Mucosa of rectum (tissue), 2 donors: ENCODE results near the gene KXD1.
"Not testable (repeated sequence)": the region's sequence is repeated elsewhere in the genome, so short reads cannot be mapped to it uniquely, and the experiment has no call there.

Experiments
- H3K27ac ChIP-seq, 2 donors: one replicate each; pipeline ENCODE4 v1.7.0; 2013; ENCODE audit warnings: inconsistent platforms in 2 of 2, low read depth in 2 of 2, low read length in 2 of 2
- H3K27me3 ChIP-seq, 2 donors: one replicate each; pipeline ENCODE4 v1.7.0; 2013; ENCODE audit warnings: low read length in 2 of 2; ENCODE audit not compliant: control insufficient read depth in 2 of 2, insufficient read depth in 2 of 2
- H3K36me3 ChIP-seq, 2 donors: one replicate each; pipeline ENCODE4 v1.7.0; 2013; ENCODE audit warnings: low read length in 2 of 2; ENCODE audit not compliant: control insufficient read depth in 2 of 2, insufficient read depth in 2 of 2
- H3K4me1 ChIP-seq, 2 donors: one replicate each; pipeline ENCODE4 v1.7.0; 2013; ENCODE audit warnings: low read length in 2 of 2, mild to moderate bottlenecking in 1 of 2; ENCODE audit not compliant: control insufficient read depth in 2 of 2, insufficient read depth in 2 of 2
- H3K4me3 ChIP-seq, 2 donors: one replicate each; pipeline ENCODE4 v1.7.0; 2013; ENCODE audit warnings: low read length in 2 of 2
- H3K9ac ChIP-seq, 2 donors: one replicate each; pipeline ENCODE4 v1.7.0; 2013; ENCODE audit warnings: low read length in 2 of 2, low read depth in 1 of 2, mild to moderate bottlenecking in 1 of 2
- H3K9me3 ChIP-seq, 2 donors: one replicate each; pipeline ENCODE4 v1.7.0; 2013; ENCODE audit warnings: low read length in 2 of 2; ENCODE audit not compliant: control insufficient read depth in 2 of 2
- donor health status: healthy.
- donor health status: Normal muscosa, but diverticular disease.

The KXD1 gene

GRCh38 chr19:18590273-18591272 is 32.9 kb downstream of the KXD1 start:
- no peak overlapping the region for H3K9ac ChIP-seq
- H3K27ac ChIP-seq = no peak overlapping the region
- no peaks in the 10 kb centered on the region for H3K9me3 ChIP-seq
- peaks cover 5 to 6% of the 10 kb centered on the region in 2 donors for H3K36me3 ChIP-seq
- peaks cover 0 to 3% of the 10 kb centered on the region in 2 donors for H3K27me3 ChIP-seq
- H3K4me3 ChIP-seq = peak overlapping the region in 1 of 2 donors; percentile 79
- peaks cover 26 to 30% of the 10 kb centered on the region in 2 donors for H3K4me1 ChIP-seq

- H3K36me3 ChIP-seq = peaks cover 5 to 6% of the 10 kb centered on the region in 2 donors
Measured at GRCh38 chr19:18591735-18592385, 34.2 kb downstream of the KXD1 start.

DNA sequence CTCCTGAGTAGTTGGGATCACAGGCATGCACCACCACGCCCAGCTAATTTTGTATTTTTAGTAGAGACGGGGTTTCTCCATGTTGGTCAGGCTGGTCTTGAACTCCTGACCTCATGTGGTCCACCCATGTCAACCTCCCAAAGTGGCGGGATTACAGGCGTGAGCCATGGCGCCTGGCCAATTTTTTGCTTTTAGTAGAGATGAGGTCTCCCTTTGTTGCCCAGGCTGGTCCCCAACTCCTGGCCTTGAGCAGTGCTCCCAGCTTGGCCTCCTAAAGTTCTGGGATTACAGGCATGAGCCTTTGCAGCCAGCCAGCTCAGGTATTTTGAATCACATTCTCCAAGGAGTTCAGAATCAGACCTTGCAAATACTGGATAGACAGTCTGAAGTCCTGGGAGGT is 35.1 kb downstream of the KXD1 start:
- H3K36me3 ChIP-seq, H3K9me3 ChIP-seq, H3K4me3 ChIP-seq, H3K27ac ChIP-seq, H3K27me3 ChIP-seq, H3K9ac ChIP-seq: not testable (repeated sequence)
- peaks cover 26 to 30% of the 10 kb centered on the region in 2 donors for H3K4me1 ChIP-seq

More at GRCh38 chr19:18591735-18592385, 34.2 kb downstream of the KXD1 start:
- peaks cover under 1 to 9% of the 10 kb centered on the region in 2 donors for H3K27me3 ChIP-seq
- H3K9me3 ChIP-seq = no peaks in the 10 kb centered on the region
- H3K27ac ChIP-seq = no peak overlapping the region
- no peak overlapping the region for H3K9ac ChIP-seq
- H3K4me1 ChIP-seq = peaks cover 26 to 30% of the 10 kb centered on the region in 2 donors
- H3K4me3 ChIP-seq = no peak overlapping the region

DNA sequence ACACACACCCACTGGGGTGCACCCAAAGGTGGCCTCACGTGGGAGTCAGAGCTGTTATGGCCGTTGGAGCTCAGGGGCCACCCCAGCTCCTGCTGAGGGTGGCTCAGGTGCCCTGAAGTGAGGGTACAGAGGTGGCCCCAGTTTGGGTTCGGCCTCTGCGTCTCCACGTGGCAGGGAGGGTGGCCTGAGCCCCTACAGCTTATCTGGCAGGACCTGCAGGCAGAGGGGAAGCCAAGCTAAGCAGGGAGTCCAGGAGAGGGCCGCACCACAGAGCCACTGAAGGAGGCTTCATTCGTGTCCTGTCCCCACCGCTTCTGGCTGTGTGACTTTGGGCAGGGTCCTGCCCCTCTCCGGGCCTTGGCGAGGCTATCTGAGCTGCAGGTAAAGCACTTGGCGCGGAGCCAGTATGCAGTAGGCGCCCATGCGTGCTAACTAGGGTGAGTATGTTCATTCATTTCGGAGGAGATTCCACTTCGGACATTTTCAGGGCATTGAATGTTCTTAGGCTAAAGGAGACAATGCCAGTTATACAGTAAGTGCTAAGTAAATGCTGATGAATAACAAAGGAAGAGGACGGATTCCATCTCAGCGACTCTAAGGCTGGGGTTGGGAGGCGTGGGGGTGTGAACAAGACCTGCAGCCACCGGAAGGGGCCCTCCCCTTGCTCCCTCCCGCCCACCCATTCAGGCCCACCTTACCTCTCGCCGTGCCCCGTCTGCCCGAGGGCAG is 35.9 kb downstream of the KXD1 start:
- Histone ChIP-seq H3K4me3 (no peak overlapping the region), H3K4me1 (peaks cover 19 to 22% of the 10 kb centered on the region in 2 donors)

GRCh38 chr19:18594096-18594823 is 36.6 kb downstream of the KXD1 start:
- Histone ChIP-seq H3K4me3 (peak overlapping the region; percentile 4 to 6), H3K27ac (no peak overlapping the region), H3K27me3 (peaks cover 7 to 16% of the 10 kb centered on the region in 2 donors), H3K36me3 (peaks cover 5 to 6% of the 10 kb centered on the region in 2 donors), H3K4me1 (peaks cover 19 to 20% of the 10 kb centered on the region in 2 donors), H3K9ac (peak overlapping the region in 1 of 2 donors; percentile 19), H3K9me3 (no peaks in the 10 kb centered on the region)

More for the DNA sequence above, 35.9 kb downstream of the KXD1 start:
- Histone ChIP-seq H3K27me3 (peaks cover 5 to 12% of the 10 kb centered on the region in 2 donors), H3K9me3 (no peaks in the 10 kb centered on the region), H3K9ac (no peak overlapping the region), H3K36me3 (peaks cover 5 to 6% of the 10 kb centered on the region in 2 donors), H3K27ac (no peak overlapping the region)

GRCh38 chr19:18594824-18595373 is 37.2 kb downstream of the KXD1 start:
- H3K27ac ChIP-seq = no peak overlapping the region
- peak overlapping the region; percentile 4 to 6 for H3K4me3 ChIP-seq
- H3K4me1 ChIP-seq = peaks cover 14% of the 10 kb centered on the region in 2 donors
- no peaks in the 10 kb centered on the region for H3K9me3 ChIP-seq
- peaks cover 11 to 21% of the 10 kb centered on the region in 2 donors for H3K27me3 ChIP-seq
- no peak overlapping the region for H3K9ac ChIP-seq
- peaks cover 5 to 6% of the 10 kb centered on the region in 2 donors for H3K36me3 ChIP-seq

GRCh38 chr19:18595475-18595874 is 37.8 kb downstream of the KXD1 start:
- Histone ChIP-seq H3K4me3 (no peak overlapping the region), H3K36me3 (peaks cover 5 to 6% of the 10 kb centered on the region in 2 donors), H3K27ac (no peak overlapping the region), H3K27me3 (peaks cover 11 to 23% of the 10 kb centered on the region in 2 donors), H3K9ac (no peak overlapping the region), H3K4me1 (peaks cover 10% of the 10 kb centered on the region in 2 donors), H3K9me3 (no peaks in the 10 kb centered on the region)

DNA sequence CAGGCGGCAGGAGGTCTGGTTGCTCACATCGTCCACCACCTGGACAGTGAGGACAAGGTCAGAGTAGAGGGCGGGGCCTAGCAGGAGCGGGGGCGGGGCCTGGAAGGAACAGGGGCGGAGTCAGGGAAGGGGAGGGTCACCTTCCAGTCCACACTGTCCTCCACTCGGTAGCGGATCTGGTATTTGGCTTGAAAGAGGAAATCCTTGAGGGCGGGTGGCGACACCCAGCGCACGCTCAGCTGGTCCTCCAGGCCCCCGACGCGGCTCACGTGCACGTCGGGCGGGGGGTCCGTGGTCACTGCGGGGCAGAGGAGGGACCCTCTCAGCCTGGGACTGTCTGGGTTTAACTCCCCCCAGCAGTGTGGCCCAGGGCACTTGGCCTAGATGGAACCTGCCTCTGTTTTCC is 39.1 kb downstream of the KXD1 start:
- H3K4me3 ChIP-seq = no peak overlapping the region
- no peaks in the 10 kb centered on the region for H3K9me3 ChIP-seq
- no peak overlapping the region for H3K9ac ChIP-seq
- peaks cover 9 to 10% of the 10 kb centered on the region in 2 donors for H3K4me1 ChIP-seq
- H3K27me3 ChIP-seq = peaks cover 11 to 23% of the 10 kb centered on the region in 2 donors
- H3K36me3 ChIP-seq = no peaks in the 10 kb centered on the region
- no peak overlapping the region for H3K27ac ChIP-seq
